ENCODE measurements around the gene TACC2.
"Not testable (repeated sequence)": the region's sequence is repeated elsewhere in the genome, so short reads cannot be mapped to it uniquely, and the experiment has no call there.

TACC2 gene

GRCh38 chr10:121978511-121978910 lies 10.5 kb upstream of the TACC2 start:
- CTCF ChIA-PET: no interaction called here
- TF ChIP-seq CTCF (IDR thresholded peaks at IDR 0.05; ENCODE audit: insufficient read depth, low read length, missing control alignments): no peak
- POLR2A ChIA-PET: no interaction called here
- DNase-seq (ENCODE audit: low read depth, low spot score): no peak
- H3K4me3 ChIP-seq (ENCODE audit: low read depth, low read length): no peak overlapping the region

GRCh38 chr10:121981346-121981745 lies 7.6 kb upstream of the TACC2 start:
- H3K4me3 ChIP-seq (ENCODE audit: low read depth, low read length): no peak overlapping the region
- ChIA-PET POLR2A (no interaction called here), CTCF (no interaction called here)
- DNase-seq (ENCODE audit: low read depth, low spot score): no peak
- no peak for TF ChIP-seq CTCF (IDR thresholded peaks at IDR 0.05; ENCODE audit: insufficient read depth, low read length, missing control alignments)

DNA sequence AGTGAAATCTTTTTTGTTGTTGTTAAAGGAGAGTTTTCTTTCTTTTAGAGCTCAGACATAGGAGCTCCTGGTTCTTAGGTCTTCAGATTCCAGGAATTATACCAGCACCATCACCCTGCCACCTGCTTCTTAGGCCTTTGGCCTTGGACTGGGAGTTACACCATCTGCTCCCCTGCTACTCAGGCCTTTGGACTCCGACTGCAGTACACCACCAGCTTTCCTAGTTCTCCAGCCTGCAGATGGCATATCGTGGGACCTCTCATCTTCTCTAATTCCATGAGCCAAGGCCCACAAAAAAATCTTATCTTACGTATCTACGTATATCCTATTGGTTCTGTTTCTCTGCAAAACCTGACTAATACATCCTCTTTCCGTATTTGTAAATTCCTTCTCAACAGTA lies 5.1 kb upstream of the TACC2 start:
- no peak for DNase-seq (ENCODE audit: low read depth, low spot score)
- CTCF ChIA-PET: interaction anchor here (0.7 to 2.7 kb wide), 3 partner anchors 8 to 129 kb away, joined by 3 to 12 read pairs (median 3); partner anchors contain the start of gene NSMCE4A
- POLR2A ChIA-PET: no interaction called here
- TF ChIP-seq CTCF (IDR thresholded peaks at IDR 0.05; ENCODE audit: insufficient read depth, low read length, missing control alignments): no peak
- no peak overlapping the region for H3K4me3 ChIP-seq (ENCODE audit: low read depth, low read length)

DNA sequence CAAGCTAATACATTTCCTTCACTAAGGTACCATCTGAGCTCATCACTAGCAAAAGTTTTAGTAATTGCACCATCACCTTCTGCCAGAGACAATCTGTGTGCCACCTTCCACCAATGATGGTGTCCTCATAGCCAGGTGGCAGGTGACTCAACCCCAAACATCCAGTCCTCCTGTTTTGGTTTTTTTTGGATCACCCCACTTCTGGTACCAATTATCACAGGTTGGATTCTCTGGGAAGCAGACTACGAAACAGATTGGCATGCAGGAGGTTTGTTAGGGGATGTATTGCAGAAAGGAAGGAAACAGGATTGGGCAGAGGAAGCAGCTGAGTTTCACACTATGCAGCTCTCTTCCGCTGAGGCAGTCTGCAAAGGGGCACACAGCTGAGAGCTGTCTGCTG lies 4.5 kb upstream of the TACC2 start:
- POLR2A ChIA-PET: no interaction called here
- no peak for TF ChIP-seq CTCF (IDR thresholded peaks at IDR 0.05; ENCODE audit: insufficient read depth, low read length, missing control alignments)
- CTCF ChIA-PET: interaction anchor here (1.0 to 2.7 kb wide), 3 partner anchors 9 to 128 kb away, joined by 3 to 12 read pairs (median 3); partner anchors contain the start of gene NSMCE4A

DNA sequence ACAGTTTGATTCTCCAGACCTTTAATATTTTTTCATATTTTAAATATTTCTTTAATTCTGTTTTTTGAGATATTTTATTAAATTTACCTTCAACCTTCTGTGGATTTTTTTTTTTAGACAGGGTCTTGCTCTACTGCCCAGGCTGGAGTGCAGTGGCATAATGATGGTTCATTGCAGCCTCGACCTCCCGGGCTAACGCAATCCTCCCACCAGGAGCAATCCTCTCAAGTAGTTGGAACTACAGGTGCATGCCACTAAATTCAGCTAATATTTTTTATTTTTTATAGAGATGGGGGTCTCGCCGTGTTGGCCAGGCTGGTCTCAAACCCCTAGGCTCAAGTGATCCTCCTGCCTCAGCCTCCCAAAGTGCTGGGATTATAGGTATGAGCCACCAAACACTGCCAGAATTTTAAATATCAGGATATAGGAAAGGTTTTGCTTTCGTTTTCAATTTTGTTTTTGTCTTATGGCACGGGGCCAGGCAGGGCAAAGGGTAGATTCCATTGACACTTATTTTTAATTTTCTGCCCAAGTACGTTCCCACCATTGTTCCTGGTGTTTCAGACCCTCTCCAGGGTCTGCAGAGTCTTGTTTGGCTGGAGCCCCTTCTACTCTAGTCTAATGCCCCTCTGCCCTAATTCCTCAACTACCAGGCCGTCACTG lies 1.2 kb downstream of the TACC2 start:
- H3K4me3 ChIP-seq (ENCODE audit: low read depth, low read length): no peak overlapping the region
- no peak for TF ChIP-seq CTCF (IDR thresholded peaks at IDR 0.05; ENCODE audit: insufficient read depth, low read length, missing control alignments)
- CTCF ChIA-PET: no interaction called here

More for the DNA sequence above, 4.5 kb upstream of the TACC2 start:
- no peak for DNase-seq (ENCODE audit: low read depth, low spot score)
- H3K4me3 ChIP-seq (ENCODE audit: low read depth, low read length): no peak overlapping the region

GRCh38 chr10:121991727-121992126 lies 2.8 kb downstream of the TACC2 start:
- CTCF ChIA-PET; H3K4me3 ChIP-seq (ENCODE audit: low read depth, low read length); DNase-seq (ENCODE audit: low read depth, low spot score); POLR2A ChIA-PET: not testable (repeated sequence)

More for the DNA sequence above, 1.2 kb downstream of the TACC2 start:
- DNase-seq (ENCODE audit: low read depth, low spot score): no peak
- POLR2A ChIA-PET: no interaction called here

DNA sequence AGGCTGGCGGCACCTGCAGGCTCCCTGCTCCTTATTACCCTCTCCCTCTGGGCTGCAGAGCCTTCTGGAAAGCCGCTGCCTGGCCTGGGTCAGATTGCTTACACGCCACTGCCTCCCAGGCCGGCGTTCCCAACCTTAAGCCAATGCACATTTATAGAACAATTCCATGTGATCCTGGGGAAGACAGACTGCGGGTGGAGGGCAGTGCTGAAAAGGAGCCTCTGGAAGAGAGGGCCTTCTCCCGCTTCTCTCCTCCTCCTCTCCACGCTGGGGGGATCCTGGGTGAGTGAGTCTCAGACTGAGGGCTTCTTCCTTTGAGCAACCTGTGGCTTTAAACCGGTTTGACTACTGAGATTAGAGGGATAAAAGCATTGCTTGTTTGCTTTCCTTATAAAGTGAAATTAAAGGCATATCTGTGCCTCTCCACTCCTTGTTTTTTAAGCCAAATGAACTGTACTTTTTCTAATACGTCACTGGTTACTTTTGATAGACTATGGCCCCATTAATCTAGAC lies 5.5 kb downstream of the TACC2 start:
- H3K4me3 ChIP-seq (ENCODE audit: low read depth, low read length): no peak overlapping the region
- POLR2A ChIA-PET: no interaction called here

More for the DNA sequence above, 5.5 kb downstream of the TACC2 start:
- TF ChIP-seq CTCF (IDR thresholded peaks at IDR 0.05; ENCODE audit: insufficient read depth, low read length, missing control alignments): no peak
- no peak for DNase-seq (ENCODE audit: low read depth, low spot score)
- CTCF ChIA-PET: interaction anchor here (1.0 kb wide), 1 partner anchor 19 kb away, joined by 4 read pairs; the partner anchor contains the start of gene NSMCE4A
